ENCODE measurements around the gene LMBRD1.
A peak's percentile ranks its signal among the peaks of the same experiment; 100 is the strongest.
"Not testable (repeated sequence)": the region's sequence is repeated elsewhere in the genome, so short reads cannot be mapped to it uniquely, and the experiment has no call there.

LMBRD1 gene

GRCh38 chr6:69729870-69730449 lies 66.8 kb downstream of the LMBRD1 start:
- DNase-seq: peak in 1 of 2 experiments; percentile 7

GRCh38 chr6:69722683-69723082 lies 74.1 kb downstream of the LMBRD1 start:
- no peak for DNase-seq

DNA sequence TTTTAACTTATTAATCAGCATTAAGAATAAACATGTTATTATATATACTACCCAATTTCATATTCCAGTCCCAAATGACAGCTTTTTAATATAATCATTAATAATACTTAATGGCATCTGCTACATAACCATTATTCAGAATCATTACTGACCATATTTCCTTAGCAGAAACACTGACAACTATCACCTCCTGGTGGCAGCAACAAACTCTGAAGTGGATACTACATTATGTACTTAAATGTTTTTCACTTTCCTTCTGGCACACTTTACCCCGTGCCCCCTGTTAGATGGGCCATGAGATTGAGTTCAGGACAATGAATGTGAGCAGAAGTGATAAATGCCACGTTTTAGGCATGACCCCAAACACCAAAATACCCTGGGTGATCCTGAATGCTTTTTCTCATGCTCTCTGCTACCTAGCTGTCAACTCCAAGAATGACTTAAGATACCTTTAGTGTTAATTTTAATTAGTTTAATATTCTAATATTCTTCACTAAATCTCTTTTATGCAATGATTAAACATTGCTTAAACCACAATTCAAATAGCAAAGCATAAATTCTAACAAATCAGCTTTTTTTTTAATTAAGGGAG lies 77.1 kb downstream of the LMBRD1 start:
- peak in 1 of 2 experiments; percentile 17 for DNase-seq

DNA sequence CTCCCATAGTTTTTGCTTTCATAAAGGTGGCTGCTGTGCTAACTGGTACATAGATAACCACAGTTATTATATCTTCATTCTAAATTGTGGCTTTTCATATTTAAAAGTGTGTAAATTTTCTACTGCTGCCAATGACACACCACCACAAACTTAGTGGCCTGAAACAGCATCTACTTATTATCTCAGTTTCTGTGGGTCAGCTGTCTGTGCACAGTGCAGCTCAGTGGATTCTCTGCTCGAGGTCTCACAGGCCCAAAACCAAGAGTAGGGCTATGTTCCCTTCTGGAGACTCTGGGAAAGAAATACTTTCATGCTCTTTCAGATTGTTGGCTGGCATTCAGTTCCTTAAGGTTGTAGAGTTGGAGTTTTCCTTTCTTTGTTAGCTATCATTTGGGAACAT lies 90.1 kb downstream of the LMBRD1 start:
- DNase-seq: no peak

- DNase-seq: no peak
Observed at GRCh38 chr6:69705954-69706353, 90.9 kb downstream of the LMBRD1 start.

DNA sequence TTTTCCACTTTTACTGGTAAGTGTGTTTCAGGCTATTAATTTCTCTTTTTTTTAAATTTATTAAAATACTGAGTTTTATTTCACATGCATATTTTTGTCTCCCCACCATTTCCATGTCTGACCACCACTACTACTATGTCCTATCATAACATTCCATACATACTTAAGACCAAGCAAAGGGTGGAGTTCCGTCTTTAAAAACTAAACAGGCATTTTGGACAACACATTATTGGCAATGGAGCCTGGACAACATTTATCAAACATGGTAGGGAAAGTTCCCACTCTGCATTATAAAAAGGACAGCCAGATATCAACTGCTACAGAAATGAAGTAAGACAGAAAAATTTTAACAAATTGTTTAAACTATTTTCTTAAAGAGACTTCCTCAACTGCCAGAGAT lies 91.9 kb downstream of the LMBRD1 start:
- DNase-seq: no peak

GRCh38 chr6:69699655-69700054 lies 97.2 kb downstream of the LMBRD1 start:
- no peak for DNase-seq

GRCh38 chr6:69696273-69696672 lies 100.5 kb downstream of the LMBRD1 start:
- no peak for DNase-seq

DNA sequence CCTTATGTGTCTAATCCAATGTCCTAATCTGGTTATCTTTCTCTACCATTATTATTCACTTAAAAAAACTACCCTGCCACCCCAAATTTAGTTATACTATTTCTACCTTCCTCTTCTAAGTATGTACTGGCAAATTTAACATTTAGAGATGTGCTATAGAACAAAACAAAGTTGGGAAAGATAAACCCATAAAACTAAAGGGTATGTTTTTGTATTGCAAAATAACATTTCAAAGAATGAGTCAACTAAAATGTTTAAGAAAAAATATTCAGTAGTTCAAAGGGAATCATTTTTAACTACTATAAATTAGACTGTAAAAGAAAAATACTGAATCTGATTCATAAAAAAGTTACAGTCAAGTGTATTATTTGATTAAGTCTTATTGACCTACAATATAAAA lies 103.0 kb downstream of the LMBRD1 start:
- no peak for DNase-seq

DNA sequence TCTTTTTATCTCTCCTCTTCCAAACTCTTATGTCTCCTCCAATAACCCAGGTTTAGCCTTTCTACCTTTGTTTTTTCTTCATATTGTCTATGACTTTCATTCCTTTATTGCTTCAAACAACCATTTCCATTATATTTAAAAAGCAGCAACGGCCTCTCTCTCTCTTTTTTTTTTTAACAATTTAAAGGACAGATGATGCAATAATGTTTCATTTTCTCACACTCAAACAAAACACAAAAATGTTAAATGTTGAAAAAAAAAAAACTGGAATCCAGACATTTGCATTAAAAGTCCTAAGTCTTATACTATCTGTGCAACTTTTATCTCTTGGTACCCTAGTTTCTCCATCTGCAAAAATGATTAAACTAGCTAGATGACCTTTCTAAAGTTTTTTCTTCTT lies 105.8 kb downstream of the LMBRD1 start:
- no peak for DNase-seq

- DNase-seq: no peak
Observed at GRCh38 chr6:69680302-69680701, 116.5 kb downstream of the LMBRD1 start.

DNA sequence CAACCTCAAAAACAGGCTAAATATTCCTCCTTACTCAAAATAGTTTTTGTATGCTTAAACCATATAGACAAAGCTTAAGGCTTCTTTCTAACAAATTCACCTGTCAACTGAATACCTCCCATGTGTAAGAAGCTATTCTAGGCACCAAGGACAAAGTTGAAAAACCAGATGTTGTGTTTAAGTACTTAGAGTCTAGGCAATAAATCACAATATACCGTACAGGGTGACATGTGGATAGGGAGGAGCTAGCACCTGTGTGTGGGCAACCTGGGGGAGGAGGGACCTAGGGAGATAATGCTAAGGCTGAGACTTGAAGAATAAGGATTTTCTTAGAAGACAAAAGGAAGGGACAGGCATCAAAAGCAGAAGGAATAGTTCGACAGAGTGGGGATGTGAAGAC lies 123.5 kb downstream of the LMBRD1 start:
- no peak for DNase-seq

DNA sequence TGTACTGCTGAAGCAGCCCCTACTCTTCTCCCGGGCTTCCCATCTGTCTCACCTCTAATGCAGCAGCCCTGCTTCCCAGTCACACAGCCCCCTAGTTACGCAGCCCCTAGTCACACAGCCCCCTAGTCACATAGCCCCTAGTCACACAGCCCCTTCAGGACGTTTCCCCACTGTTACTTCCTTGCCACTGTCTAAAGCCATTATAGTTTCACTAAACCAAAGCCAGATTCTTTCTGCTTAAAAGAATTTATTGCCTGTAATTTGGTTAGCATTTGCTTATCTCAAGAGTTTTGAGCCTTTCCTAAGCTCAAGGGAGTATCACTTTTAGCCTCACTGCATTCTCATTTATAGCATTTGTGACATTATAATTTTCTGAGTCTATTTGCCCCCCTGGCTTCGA lies 127.9 kb downstream of the LMBRD1 start:
- no peak for DNase-seq

- not testable (repeated sequence) for DNase-seq
Observed at GRCh38 chr6:69666779-69667178, 130.0 kb downstream of the LMBRD1 start.

GRCh38 chr6:69665437-69665836 lies 131.4 kb downstream of the LMBRD1 start:
- no peak for DNase-seq

DNA sequence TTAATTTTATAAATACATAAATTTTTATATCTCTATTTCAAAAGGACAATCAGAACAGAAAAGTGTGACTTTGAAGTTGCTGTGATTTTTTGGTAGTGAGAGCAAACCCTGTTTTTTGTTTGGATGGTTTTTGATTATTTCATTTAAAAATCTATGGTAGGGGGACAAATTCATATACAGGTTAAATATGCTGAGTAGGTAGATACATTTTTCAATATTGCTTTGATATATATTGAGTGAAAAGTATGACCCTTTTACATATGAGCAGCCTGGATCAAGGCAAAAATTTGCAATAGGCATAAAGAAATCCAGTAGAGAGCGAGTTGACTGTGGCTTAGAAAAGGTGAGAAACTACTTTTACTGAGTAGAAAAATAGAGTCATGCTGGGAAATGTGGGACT lies 132.3 kb downstream of the LMBRD1 start:
- DNase-seq: no peak

DNA sequence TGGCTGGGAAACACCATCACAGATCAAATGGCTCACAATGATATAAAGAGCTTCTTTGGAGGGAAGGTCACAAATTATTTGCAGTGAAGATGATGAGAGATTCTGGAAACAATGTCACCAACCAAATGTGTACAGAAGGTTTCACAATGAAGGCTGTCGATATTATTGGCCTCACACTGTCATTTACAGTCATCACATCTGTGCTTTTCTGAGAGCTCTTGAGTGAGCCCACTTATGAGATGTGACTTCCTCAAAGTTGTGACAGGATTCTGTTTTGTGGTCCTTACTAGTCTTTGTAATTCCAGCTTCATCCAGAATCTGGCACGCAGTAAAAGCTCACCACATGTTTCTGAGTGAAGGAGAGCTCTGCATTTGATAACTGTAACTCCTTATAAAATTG lies 133.6 kb downstream of the LMBRD1 start:
- no peak for DNase-seq

- DNase-seq: no peak
Observed at GRCh38 chr6:69650703-69651102, 146.1 kb downstream of the LMBRD1 start.

- no peak for DNase-seq
Observed at GRCh38 chr6:69647726-69648125, 149.1 kb downstream of the LMBRD1 start.

DNA sequence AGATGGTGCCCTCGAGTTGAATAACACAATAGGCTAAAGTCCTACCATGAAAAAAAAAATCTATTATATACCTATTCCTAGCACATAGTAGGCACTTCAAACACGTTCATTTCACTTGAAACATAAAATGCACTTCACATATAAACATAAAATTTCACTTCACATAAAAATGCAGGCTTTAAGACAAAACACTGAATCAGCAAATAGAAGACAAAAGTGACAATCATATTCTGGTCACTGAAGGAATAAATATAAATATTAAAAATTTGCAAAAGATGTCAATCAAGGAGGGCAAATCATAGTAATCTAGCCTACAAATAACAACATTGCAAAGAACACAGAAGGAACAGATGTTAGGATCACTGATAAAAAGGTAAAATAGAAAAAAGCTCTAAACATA lies 153.1 kb downstream of the LMBRD1 start:
- DNase-seq: no peak

DNA sequence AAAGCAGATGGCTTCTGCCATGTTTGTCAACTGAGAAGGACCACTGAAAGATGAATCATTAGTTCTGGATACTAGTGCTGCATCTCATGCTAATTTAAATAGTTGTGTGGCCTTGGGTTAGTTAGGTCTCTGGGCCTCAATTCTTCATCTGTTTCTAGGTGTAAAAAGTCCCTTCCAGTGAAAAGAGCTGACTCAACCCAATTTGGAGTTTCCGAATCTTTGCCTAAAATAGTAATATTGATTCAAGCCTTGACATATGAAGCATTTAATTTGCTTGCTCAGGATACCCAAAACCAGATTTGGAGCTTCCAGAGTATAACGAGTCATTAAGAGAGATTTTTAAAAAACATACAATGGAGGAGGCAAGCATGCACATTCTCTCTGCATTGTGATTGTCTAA lies 163.9 kb downstream of the LMBRD1 start:
- no peak for DNase-seq

DNA sequence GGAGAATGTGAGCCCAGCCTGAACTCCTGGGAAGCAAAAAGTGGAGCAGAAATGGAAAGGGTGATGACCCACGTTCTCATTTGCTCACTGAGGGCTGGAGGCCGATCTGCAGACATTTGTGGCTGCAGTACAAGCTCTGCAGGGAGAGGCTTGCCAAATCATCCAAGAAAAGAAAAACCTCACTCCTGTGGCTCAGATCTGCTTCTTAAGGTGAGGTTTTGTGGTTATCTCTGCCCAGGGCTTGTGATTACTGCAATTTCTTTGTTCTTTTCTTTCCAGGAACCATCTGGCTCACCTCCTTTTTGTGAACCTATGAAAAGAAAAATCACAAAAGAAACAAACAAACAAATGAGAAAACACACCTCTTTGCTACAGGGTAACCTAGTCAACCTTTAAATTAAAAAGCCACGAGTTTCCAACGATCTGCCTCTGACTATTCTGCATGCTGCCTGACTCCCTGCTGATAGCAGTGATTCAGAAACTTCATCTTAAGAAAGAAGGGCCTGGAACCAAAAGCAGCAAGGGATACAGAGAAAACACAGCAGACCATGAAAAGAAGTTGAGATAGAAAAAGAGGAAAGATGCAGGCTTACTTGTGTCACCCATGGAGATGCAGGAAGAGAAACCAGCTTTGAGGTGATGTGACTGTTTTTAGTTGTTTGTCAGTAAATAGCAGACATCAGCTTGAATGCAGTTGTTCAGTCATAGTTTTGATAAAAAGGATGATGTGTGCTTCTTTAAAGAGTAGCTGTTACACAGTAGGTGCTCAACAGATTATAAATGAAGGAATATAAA lies 165.1 kb downstream of the LMBRD1 start:
- no peak for DNase-seq

DNA sequence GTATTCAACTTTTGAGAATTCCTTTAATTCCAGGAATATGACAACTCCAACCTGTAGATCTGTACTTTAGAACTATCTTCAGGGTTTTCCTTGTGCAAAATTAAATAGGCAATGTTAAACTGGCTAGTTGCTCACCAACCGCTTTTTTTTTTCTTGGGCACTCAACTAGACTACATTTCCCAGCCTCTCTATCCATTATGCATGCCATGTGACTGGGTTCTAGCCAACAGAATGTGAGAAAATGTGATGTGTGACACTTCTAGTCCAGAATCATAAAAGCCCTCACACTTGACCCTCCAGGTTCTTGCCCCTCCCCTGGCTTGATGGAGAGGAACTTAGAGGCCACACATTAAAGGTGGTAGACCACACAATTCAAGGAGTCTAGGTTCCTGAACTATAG lies 166.0 kb downstream of the LMBRD1 start:
- DNase-seq: no peak

DNA sequence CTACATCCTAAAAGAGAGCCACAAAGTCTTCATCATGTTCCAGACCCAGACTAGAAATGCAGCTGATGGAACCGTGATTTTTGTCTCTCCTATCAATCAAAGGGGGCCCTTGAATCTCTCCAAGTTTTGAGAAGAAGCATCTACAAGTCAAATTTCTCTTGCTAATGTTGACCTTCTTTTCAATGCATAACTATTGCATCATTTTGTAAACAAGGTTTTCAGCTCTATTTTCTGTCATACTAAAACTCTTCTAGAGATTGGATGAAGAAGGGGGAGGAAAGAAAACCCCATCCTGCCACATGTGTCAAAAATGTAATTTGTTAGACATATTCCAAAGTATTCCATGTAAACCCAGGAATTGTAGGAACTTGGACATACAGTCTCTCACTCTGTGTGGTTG lies 169.2 kb downstream of the LMBRD1 start:
- DNase-seq: no peak

- no peak for DNase-seq
Observed at GRCh38 chr6:69624944-69625343, 171.9 kb downstream of the LMBRD1 start.

Data from NCI-H2081 (cell line).